ENCODE data around the gene OSBPL2. TPM values are rescaled to one million over a fixed set of nuclear protein-coding genes. Genes with fewer than 3 reads are reported as not detected.
A peak's percentile ranks its signal among the peaks of the same experiment; 100 is the strongest.

OSBPL2 gene
- total and polyA plus RNA-seq, 12 donors, result 12.6 to 55.7 (median 39.8) TPM

- no peak overlapping the region for H3K4me3 ChIP-seq
- DNase-seq, result peak in 1 of 2 donors; percentile 55
- H3K9me3 ChIP-seq, result peaks cover 0 to 9% (median 0%) of the 10 kb centered on the region in 11 donors
- no peaks in the 10 kb centered on the region for H3K27me3 ChIP-seq
- intact Hi-C loops (cut with DNase I), result no loop called here
- H3K27ac ChIP-seq, result peak overlapping the region in 7 of 10 donors; percentile 32 to 62 (median 48)
- peak; percentile 74 to 95 (median 86) for ATAC-seq
- H3K4me1 ChIP-seq, result peaks cover 0 to 20% (median 9%) of the 10 kb centered on the region in 9 donors
- peaks cover 0 to 90% (median 39%) of the 10 kb centered on the region in 9 donors for H3K36me3 ChIP-seq
- TF ChIP-seq CTCF (IDR thresholded peaks at IDR 0.05), result no peak
- 72 to 75% methylated on average over 10 of the region's 10 CpGs for WGBS, 2 donors
These were observed 29.2 kb downstream of the OSBPL2 start for GRCh38 chr20:62267543-62267942.

- ATAC-seq (no peak), DNase-seq (no peak)
- 81 to 83% methylated on average over 7 of the region's 7 CpGs for WGBS, 2 donors
- Histone ChIP-seq H3K27me3 (no peaks in the 10 kb centered on the region), H3K4me1 (peaks cover 0 to 20% (median 9%) of the 10 kb centered on the region in 9 donors), H3K4me3 (no peak overlapping the region), H3K27ac (peak overlapping the region in 1 of 10 donors; percentile 62), H3K36me3 (peaks cover 0 to 90% (median 41%) of the 10 kb centered on the region in 9 donors), H3K9me3 (peaks cover 0 to 9% (median 0%) of the 10 kb centered on the region in 11 donors)
- intact Hi-C loops (cut with DNase I), result no loop called here
- no peak for TF ChIP-seq CTCF (IDR thresholded peaks at IDR 0.05)
These were observed 30.0 kb downstream of the OSBPL2 start for GRCh38 chr20:62268228-62268900.

GRCh38 chr20:62269378-62269777 lies 31.1 kb downstream of the OSBPL2 start:
- WGBS, 2 donors, result 86 to 89% methylated on average over 14 of the region's 14 CpGs
- no peak for TF ChIP-seq CTCF (IDR thresholded peaks at IDR 0.05)

GRCh38 chr20:62269871-62270270 lies 31.6 kb downstream of the OSBPL2 start:
- DNase-seq (no peak), ATAC-seq (no peak)
- TF ChIP-seq CTCF (IDR thresholded peaks at IDR 0.05), result no peak
- peaks cover 0 to 90% (median 35%) of the 10 kb centered on the region in 9 donors for H3K36me3 ChIP-seq
- WGBS, 2 donors, result 89 to 93% methylated on average over 17 of the region's 17 CpGs
- no peaks in the 10 kb centered on the region for H3K27me3 ChIP-seq
- no peak overlapping the region for H3K27ac ChIP-seq
- H3K4me3 ChIP-seq, result no peak overlapping the region
- H3K4me1 ChIP-seq, result peaks cover 0 to 24% (median 9%) of the 10 kb centered on the region in 9 donors
- peaks cover 0 to 9% (median 0%) of the 10 kb centered on the region in 11 donors for H3K9me3 ChIP-seq
- intact Hi-C loops (cut with DNase I), result no loop called here

More at GRCh38 chr20:62269378-62269777, 31.1 kb downstream of the OSBPL2 start:
- no peak overlapping the region for H3K27ac ChIP-seq
- H3K27me3 ChIP-seq, result no peaks in the 10 kb centered on the region
- H3K4me3 ChIP-seq, result no peak overlapping the region
- intact Hi-C loops (cut with DNase I), result no loop called here
- ATAC-seq, result no peak
- peaks cover 0 to 23% (median 9%) of the 10 kb centered on the region in 9 donors for H3K4me1 ChIP-seq
- H3K9me3 ChIP-seq, result peaks cover 0 to 9% (median 0%) of the 10 kb centered on the region in 11 donors
- peaks cover 0 to 90% (median 40%) of the 10 kb centered on the region in 9 donors for H3K36me3 ChIP-seq
- no peak for DNase-seq
